Stimulated activated naive CD4-positive, alpha-beta T cell (primary cell): ENCODE results near the gene FOSL2.
A peak's percentile ranks its signal among the peaks of the same experiment; 100 is the strongest.

Experiments used
- DNase-seq, 6 experiments: peaks; one replicate each; lab custom pipeline; 2025; lab: John Stamatoyannopoulos, UW

Gene FOSL2

GRCh38 chr2:28395334-28396061 lies 2.8 kb downstream of the FOSL2 start:
- DNase-seq: no peak

- DNase-seq: no peak
Observed at GRCh38 chr2:28397043-28397381, 4.4 kb downstream of the FOSL2 start.

- no peak for DNase-seq
Observed at GRCh38 chr2:28398101-28398834, 5.6 kb downstream of the FOSL2 start.

GRCh38 chr2:28399289-28399688 lies 6.6 kb downstream of the FOSL2 start:
- no peak for DNase-seq

- no peak for DNase-seq
Observed at GRCh38 chr2:28399956-28400355, 7.3 kb downstream of the FOSL2 start.

- DNase-seq: no peak
Observed at GRCh38 chr2:28400419-28400818, 7.8 kb downstream of the FOSL2 start.

- DNase-seq: no peak
Observed at GRCh38 chr2:28400921-28401320, 8.3 kb downstream of the FOSL2 start.

GRCh38 chr2:28401411-28401810 lies 8.8 kb downstream of the FOSL2 start:
- no peak for DNase-seq

- DNase-seq: no peak
Observed at GRCh38 chr2:28401948-28402550, 9.4 kb downstream of the FOSL2 start.

GRCh38 chr2:28403370-28403956 lies 10.8 kb downstream of the FOSL2 start:
- DNase-seq: peak in 2 of 6 experiments; percentile 22 to 33

GRCh38 chr2:28404086-28404485 lies 11.4 kb downstream of the FOSL2 start:
- DNase-seq: no peak

- DNase-seq: no peak
Observed at GRCh38 chr2:28405537-28405936, 12.9 kb downstream of the FOSL2 start.

- DNase-seq: peak in 2 of 6 experiments; percentile 6 to 23
Observed at GRCh38 chr2:28406276-28407096, 13.8 kb downstream of the FOSL2 start.

GRCh38 chr2:28407131-28407975 lies 14.7 kb downstream of the FOSL2 start:
- no peak for DNase-seq

- no peak for DNase-seq
Observed at GRCh38 chr2:28407976-28408690, 15.5 kb downstream of the FOSL2 start.

- DNase-seq: peak in 4 of 6 experiments; percentile 19 to 48 (median 36)
Observed at GRCh38 chr2:28408764-28409599, 16.3 kb downstream of the FOSL2 start.

- DNase-seq: no peak
Observed at GRCh38 chr2:28411166-28411755, 18.6 kb downstream of the FOSL2 start.

- DNase-seq: no peak
Observed at GRCh38 chr2:28411956-28412609, 19.4 kb downstream of the FOSL2 start.
